GM23338 (cell line): ENCODE measurements around the gene CEMIP2. TPM values are rescaled to one million over a fixed set of nuclear protein-coding genes. Genes with fewer than 3 reads are reported as not detected.

ENCODE experiments used
- ATAC-seq: fragments of 200-7000 bp; cut with Tn5 transposase; 3 replicates; pipeline ENCODE4 v1.9.1; 2020
- DNase-seq: peaks from one replicate; pipeline ENCODE4 v3.0.0-alpha.2; 2015; ENCODE audit warnings: low spot score
- H2AFZ ChIP-seq: fragments of 200-600 bp; sonication (generic); 2 replicates; pipeline ENCODE4 v1.8.0; 2016; ENCODE audit warnings: antibody characterized with exemption, mild to moderate bottlenecking, moderate library complexity
- H3F3A ChIP-seq: fragments of 200-600 bp; sonication (generic); replicated peaks from 2 replicates; pipeline ENCODE4 v1.8.0; 2017; ENCODE audit warnings: antibody characterized with exemption, mixed run types, low read depth
- H3K27ac ChIP-seq: fragments of 200-600 bp; sonication (generic); 2 replicates; pipeline ENCODE4 v1.6.1; 2016; ENCODE audit warnings: low read depth
- H3K27me3 ChIP-seq: fragments of 200-600 bp; sonication (generic); 2 replicates; pipeline ENCODE4 v1.8.0; 2016; ENCODE audit warnings: mild to moderate bottlenecking, mixed run types, moderate library complexity; ENCODE audit not compliant: insufficient read depth
- H3K36me3 ChIP-seq: fragments of 200-600 bp; sonication (generic); 2 replicates; pipeline ENCODE4 v1.8.0; 2016; ENCODE audit warnings: mild to moderate bottlenecking; ENCODE audit not compliant: insufficient read depth
- H3K4me1 ChIP-seq: fragments of 200-600 bp; sonication (generic); 2 replicates; pipeline ENCODE4 v1.8.0; 2016; ENCODE audit warnings: mild to moderate bottlenecking, moderate library complexity; ENCODE audit not compliant: insufficient read depth
- H3K4me2 ChIP-seq: fragments of 200-600 bp; sonication (generic); 2 replicates; pipeline ENCODE4 v1.7.1; 2017; ENCODE audit warnings: mixed run types
- H3K4me3 ChIP-seq: fragments of 200-600 bp; sonication (generic); 2 replicates; pipeline ENCODE4 v1.6.1; 2016; ENCODE audit warnings: mixed run types
- H3K79me2 ChIP-seq: fragments of 200-600 bp; sonication (generic); replicated peaks from 2 replicates; pipeline ENCODE4 v1.8.0; 2017; ENCODE audit warnings: mild to moderate bottlenecking; ENCODE audit not compliant: insufficient read depth
- H3K9me2 ChIP-seq: fragments of 200-600 bp; sonication (generic); 2 replicates; pipeline ENCODE4 v1.8.0; 2017; ENCODE audit not compliant: insufficient read depth
- H4K20me1 ChIP-seq: fragments of 200-600 bp; sonication (generic); replicated peaks from 2 replicates; pipeline ENCODE4 v1.8.0; 2017; ENCODE audit warnings: mild to moderate bottlenecking; ENCODE audit not compliant: insufficient read depth
- H3K27ac Mint-ChIP-seq: 2 replicates; pipeline ENCODE4 v1.8.0; 2020; ENCODE audit warnings: inconsistent platforms, mild to moderate bottlenecking, moderate library complexity, mixed read lengths
- H3K27me3 Mint-ChIP-seq: 3 replicates; pipeline ENCODE4 v1.8.0; 2022; ENCODE audit warnings: low read depth, mild to moderate bottlenecking, moderate library complexity, mixed read lengths, inconsistent platforms; ENCODE audit not compliant: insufficient read depth, poor library complexity
- H3K36me3 Mint-ChIP-seq: 3 replicates; pipeline ENCODE4 v1.8.0; 2021; ENCODE audit warnings: low read depth, mild to moderate bottlenecking, inconsistent platforms, moderate library complexity, mixed read lengths
- H3K4me1 Mint-ChIP-seq: 3 replicates; pipeline ENCODE4 v1.8.0; 2020; ENCODE audit warnings: mild to moderate bottlenecking, inconsistent platforms, mixed read lengths
- H3K4me3 Mint-ChIP-seq: 3 replicates; pipeline ENCODE4 v1.8.0; 2021; ENCODE audit warnings: moderate library complexity, mild to moderate bottlenecking, inconsistent platforms, mixed read lengths
- H3K9me3 Mint-ChIP-seq: 3 replicates; pipeline ENCODE4 v1.8.0; 2020; ENCODE audit warnings: moderate library complexity, mild to moderate bottlenecking, inconsistent platforms, mixed read lengths
- CREB1 ChIP-seq: fragments of 250-450 bp; sonication (Bioruptor Pico); IDR thresholded peaks from 2 replicates; pipeline ENCODE4 v1.5.0; 2020; ENCODE audit warnings: low read depth, mild to moderate bottlenecking, moderate library complexity
- EZH2 ChIP-seq: fragments of 200-600 bp; sonication (generic); IDR thresholded peaks from one replicate; pipeline ENCODE4 v1.8.0; 2017; ENCODE audit warnings: antibody characterized with exemption, mild to moderate bottlenecking, low read depth; ENCODE audit not compliant: unreplicated experiment
- EZH2phosphoT487 ChIP-seq: fragments of 200-600 bp; sonication (generic); IDR thresholded peaks from one replicate; pipeline ENCODE4 v1.8.1; 2018; ENCODE audit warnings: antibody characterized with exemption; ENCODE audit not compliant: unreplicated experiment
- JUNB ChIP-seq: IDR thresholded peaks from one replicate; pipeline ENCODE4 v1.6.1; 2016; ENCODE audit warnings: antibody characterized with exemption; ENCODE audit not compliant: unreplicated experiment
- NANOG ChIP-seq: IDR thresholded peaks from 2 replicates; pipeline ENCODE4 v1.6.1; 2016; ENCODE audit warnings: antibody characterized with exemption, borderline replicate concordance
- POLR2AphosphoS5 ChIP-seq: IDR thresholded peaks from 2 replicates; pipeline ENCODE4 v1.6.1; 2016; ENCODE audit warnings: antibody characterized with exemption, low read depth
- REST ChIP-seq: IDR thresholded peaks from one replicate; pipeline ENCODE4 v1.6.1; 2018; ENCODE audit warnings: antibody characterized with exemption; ENCODE audit not compliant: unreplicated experiment
- STAT1 ChIP-seq: IDR thresholded peaks from one replicate; pipeline ENCODE4 v1.6.1; 2016; ENCODE audit warnings: antibody characterized with exemption; ENCODE audit not compliant: unreplicated experiment
- ZNF114 ChIP-seq: fragments of 250-450 bp; sonication (Bioruptor Pico); IDR thresholded peaks from 2 replicates; pipeline ENCODE4 v1.5.0; 2020; ENCODE audit warnings: mild to moderate bottlenecking, moderate library complexity
- ZNF331 ChIP-seq: fragments of 250-450 bp; sonication (Bioruptor Pico); IDR thresholded peaks from 2 replicates; pipeline ENCODE4 v1.5.0; 2020; ENCODE audit warnings: low read depth, mild to moderate bottlenecking, moderate library complexity
- ZNF462 ChIP-seq: fragments of 250-450 bp; sonication (Bioruptor Pico); IDR thresholded peaks from 2 replicates; pipeline ENCODE4 v1.5.0; 2020; ENCODE audit warnings: mild to moderate bottlenecking, moderate library complexity
- polyA plus RNA-seq: library from polyadenylated mRNA; unstranded; fragments of >200 nt; fragmentation: Nextera tagmentation; extraction: Ambion mirVana; gene quantifications from 2 replicates; pipeline ENCODE4 v1.2.1, GENCODE V29; 2016
- total RNA-seq: library from RNA; depleted of rRNA; stranded (reverse); fragments of >200 nt; shearing (Covaris generic); gene quantifications from 2 replicates; pipeline ENCODE4 v1.2.3, GENCODE V29; 2014

The CEMIP2 gene
- total and polyA plus RNA-seq, 2 experiments from 2014 or later: 23.0 to 76.7 TPM

GRCh38 chr9:71756753-71757152 is 11.6 kb downstream of the CEMIP2 start:
- H3K4me3 ChIP-seq: peak overlapping the region; percentile 38
- H3K4me3 Mint-ChIP-seq: peak overlapping the region; percentile 54

More at GRCh38 chr9:71756753-71757152, 11.6 kb downstream of the CEMIP2 start:
- H3K36me3 Mint-ChIP-seq: no peaks in the 10 kb centered on the region
- Histone ChIP-seq H3K79me2 (peaks cover 79% of the 10 kb centered on the region), H3K4me1 (peaks cover 76% of the 10 kb centered on the region), H3K27me3 (no peaks in the 10 kb centered on the region), H3K36me3 (no peaks in the 10 kb centered on the region), H3K27ac (no peak overlapping the region), H3F3A (no peaks in the 10 kb centered on the region), H4K20me1 (no peaks in the 10 kb centered on the region), H2AFZ (no peak overlapping the region), H3K9me2 (no peaks in the 10 kb centered on the region), H3K4me2 (peak overlapping the region; percentile 67)
- H3K9me3 Mint-ChIP-seq: no peaks in the 10 kb centered on the region
- DNase-seq (peak; percentile 77), ATAC-seq (peak; percentile 48)
- no peak overlapping the region; the same call in 1 of the 2 replicates for H3K27ac Mint-ChIP-seq
- TF ChIP-seq JUNB: no peak
- TF ChIP-seq CREB1 (CRISPR knock-in tag): no peak
- TF ChIP-seq STAT1: no peak
- TF ChIP-seq ZNF331 (CRISPR knock-in tag): no peak
- no peak for TF ChIP-seq ZNF114 (CRISPR knock-in tag)
- TF ChIP-seq EZH2phosphoT487: no peak
- TF ChIP-seq POLR2AphosphoS5: no peak
- TF ChIP-seq EZH2: no peak
- 0 out of 2 replicates have a peak, but pooled peaks have one; percentile 13 for TF ChIP-seq ZNF462 (CRISPR knock-in tag)
- peak; percentile 94 for TF ChIP-seq NANOG
- no peak for TF ChIP-seq REST
- H3K4me1 Mint-ChIP-seq: peaks cover 82% of the 10 kb centered on the region
- H3K27me3 Mint-ChIP-seq: peaks cover 12% of the 10 kb centered on the region
